BJ (cell line): Measurements from ENCODE around the gene GAK. TPM values are rescaled to one million over a fixed set of nuclear protein-coding genes. Genes with fewer than 3 reads are reported as not detected.

Experiments used
- CTCF ChIA-PET: fragments of 350-600 bp; formaldehyde crosslinking; extraction: SDS; loops from one replicate; lab custom pipeline; 2021; ENCODE audit warnings: antibody characterized with exemption, inconsistent platforms; lab: Yijun Ruan, JAX
- POLR2A ChIA-PET: fragments of 300-600 bp; sonication (Branson Sonifier 250); formaldehyde crosslinking; extraction: SDS; loops from one replicate; lab custom pipeline; 2021; ENCODE audit warnings: antibody characterized with exemption; lab: Charles Lee
- DNase-seq: peaks from one replicate; pipeline ENCODE4 v3.0.0-alpha.2; 2011; ENCODE audit warnings: low read depth
- H3K27me3 ChIP-seq: 2 replicates; pipeline ENCODE4 v1.6.0; 2011; ENCODE audit warnings: low read length; ENCODE audit not compliant: control insufficient read depth, insufficient read depth
- H3K36me3 ChIP-seq: 2 replicates; pipeline ENCODE4 v1.5.1; 2011; ENCODE audit warnings: low read length; ENCODE audit not compliant: control insufficient read depth, insufficient read depth
- H3K4me3 ChIP-seq: 2 replicates; pipeline ENCODE4 v1.5.1; 2011; ENCODE audit warnings: low read depth, mild to moderate bottlenecking, control low read depth, low read length
- CTCF ChIP-seq: IDR thresholded peaks from 2 replicates; pipeline ENCODE4 v1.5.1; 2011; ENCODE audit warnings: low read depth, mild to moderate bottlenecking, control low read depth, inconsistent platforms, low read length, moderate library complexity; ENCODE audit not compliant: insufficient read depth
- polyA plus RNA-seq: library from polyadenylated mRNA; depleted of rRNA; stranded (reverse); fragments of >200 nt; gene quantifications from 2 replicates; pipeline ENCODE4 v1.2.3, GENCODE V29; 2011

The GAK gene
- polyA plus RNA-seq, 1 experiment: 26.3 TPM

GRCh38 chr4:827209-828081 is 104.7 kb downstream of the GAK start:
- Histone ChIP-seq H3K4me3 (no peak overlapping the region), H3K27me3 (peaks cover 45% of the 10 kb centered on the region), H3K36me3 (no peaks in the 10 kb centered on the region)
- CTCF ChIA-PET: no interaction called here
- no peak for DNase-seq
- TF ChIP-seq CTCF: no peak
- POLR2A ChIA-PET: no interaction called here

GRCh38 chr4:826508-827208 is 105.5 kb downstream of the GAK start:
- Histone ChIP-seq H3K36me3 (no peaks in the 10 kb centered on the region), H3K4me3 (no peak overlapping the region), H3K27me3 (peaks cover 46% of the 10 kb centered on the region)
- DNase-seq: no peak
- no peak for TF ChIP-seq CTCF
- CTCF ChIA-PET: no interaction called here
- POLR2A ChIA-PET: no interaction called here

DNA sequence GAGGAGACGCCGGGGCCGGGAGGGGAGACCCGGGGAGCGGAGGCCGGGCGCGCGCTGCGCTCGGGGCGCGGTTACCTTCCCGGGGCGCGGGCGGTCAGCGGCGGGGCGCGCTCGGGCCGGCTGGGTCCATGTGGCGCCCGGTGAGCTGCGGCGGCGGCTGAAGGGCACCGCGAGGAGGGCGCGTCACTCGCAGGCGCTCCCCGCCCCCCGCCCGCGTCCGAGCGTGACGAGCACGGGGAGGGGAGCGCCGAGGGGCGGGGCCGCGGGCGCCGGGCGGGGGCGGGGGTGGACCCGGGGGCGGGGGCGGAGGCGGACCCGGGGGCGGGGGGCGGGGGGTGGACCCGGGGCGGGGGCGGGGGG is 106.2 kb downstream of the GAK start, which contains the start of gene CPLX1:
Gene CPLX1, minus strand, starts transcription at position 159 of the 360 bp plus-strand sequence. CDS start 1,607 bp downstream, outside the sequence.
- ChIA-PET POLR2A (no interaction called here), CTCF (no interaction called here)
- Histone ChIP-seq H3K36me3 (no peaks in the 10 kb centered on the region), H3K27me3 (peaks cover 46% of the 10 kb centered on the region), H3K4me3 (peak within 1 kb of the TSS; percentile 30)
- TF ChIP-seq CTCF: no peak
- DNase-seq: no peak

- CTCF ChIA-PET: no interaction called here
- TF ChIP-seq CTCF: no peak
- H3K36me3 ChIP-seq: no peaks in the 10 kb centered on the region
- DNase-seq: no peak
- peaks cover 48% of the 10 kb centered on the region for H3K27me3 ChIP-seq
- peak overlapping the region; percentile 30 for H3K4me3 ChIP-seq
- POLR2A ChIA-PET: no interaction called here
Observed at GRCh38 chr4:825063-825970, 106.8 kb downstream of the GAK start.
